ENCODE measurements around the gene PPEF1. TPM values are rescaled to one million over a fixed set of nuclear protein-coding genes. Genes with fewer than 3 reads are reported as not detected.

Gene PPEF1
- total and polyA plus RNA-seq, 4 donors = 0.09 TPM; not detected in 3

DNA sequence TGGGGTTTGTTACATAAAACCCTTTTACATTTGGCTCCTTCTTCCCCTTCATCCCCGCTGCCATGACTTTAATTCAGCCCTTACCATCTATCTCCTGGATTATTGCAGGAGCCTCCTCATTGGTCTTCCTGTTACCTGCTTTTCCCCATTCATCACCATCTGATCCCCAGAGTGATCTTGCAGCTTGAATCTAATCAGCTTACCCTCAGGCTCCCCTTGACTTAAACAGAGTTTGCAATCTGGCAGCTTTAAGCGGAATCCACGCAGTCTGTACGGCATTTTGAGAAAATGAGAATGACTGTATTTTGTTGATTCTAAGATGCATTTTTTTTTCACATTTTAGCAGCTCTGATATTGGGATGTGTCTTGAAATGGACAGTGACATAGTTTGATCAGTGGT, 14.9 kb upstream of the PPEF1 start:
- no peaks in the 10 kb centered on the region for H3K4me1 ChIP-seq (ENCODE audit: control insufficient read depth in 4 of 4, insufficient read depth in 4 of 4, low read length in 3 of 4)
- H3K36me3 ChIP-seq (ENCODE audit: control insufficient read depth in 4 of 4, insufficient read depth in 3 of 4, low read depth in 1 of 4, low read length in 3 of 4) = no peaks in the 10 kb centered on the region
- H3K27ac ChIP-seq (ENCODE audit: low read depth in 1 of 2, low read length in 2 of 2) = no peak overlapping the region
- H3K4me3 ChIP-seq (ENCODE audit: low read depth in 1 of 3, low read length in 3 of 3) = no peak overlapping the region
- 92% methylated on average over 4 of the region's 4 CpGs for WGBS
- H3K9me3 ChIP-seq (ENCODE audit: control insufficient read depth in 4 of 4, low read length in 3 of 4) = no peaks in the 10 kb centered on the region
- no peak for DNase-seq (ENCODE audit: low spot score)
- no peak overlapping the region for H3K9ac ChIP-seq (ENCODE audit: low read depth in 1 of 2, low read length in 2 of 2)
- TF ChIP-seq RXRA (IDR thresholded peaks at IDR 0.05) (no peak), JUND (IDR thresholded peaks at IDR 0.05) (no peak), FOXA2 (IDR thresholded peaks at IDR 0.05) (no peak), HNF4G (IDR thresholded peaks at IDR 0.05) (no peak), ZBTB33 (IDR thresholded peaks at IDR 0.05) (no peak), FOXA1 (IDR thresholded peaks at IDR 0.05) (no peak), TAF1 (conservative IDR thresholded peaks at IDR 0.05) (no peak), YY1 (IDR thresholded peaks at IDR 0.05) (no peak), HNF4A (conservative IDR thresholded peaks at IDR 0.05) (no peak), RAD21 (IDR thresholded peaks at IDR 0.05) (no peak), NR2F2 (IDR thresholded peaks at IDR 0.05) (no peak), GABPA (IDR thresholded peaks at IDR 0.05 in 1 of 2, conservative IDR thresholded peaks at IDR 0.05 in 1 of 2) (no peak)
- TF ChIP-seq, protein P1, sequence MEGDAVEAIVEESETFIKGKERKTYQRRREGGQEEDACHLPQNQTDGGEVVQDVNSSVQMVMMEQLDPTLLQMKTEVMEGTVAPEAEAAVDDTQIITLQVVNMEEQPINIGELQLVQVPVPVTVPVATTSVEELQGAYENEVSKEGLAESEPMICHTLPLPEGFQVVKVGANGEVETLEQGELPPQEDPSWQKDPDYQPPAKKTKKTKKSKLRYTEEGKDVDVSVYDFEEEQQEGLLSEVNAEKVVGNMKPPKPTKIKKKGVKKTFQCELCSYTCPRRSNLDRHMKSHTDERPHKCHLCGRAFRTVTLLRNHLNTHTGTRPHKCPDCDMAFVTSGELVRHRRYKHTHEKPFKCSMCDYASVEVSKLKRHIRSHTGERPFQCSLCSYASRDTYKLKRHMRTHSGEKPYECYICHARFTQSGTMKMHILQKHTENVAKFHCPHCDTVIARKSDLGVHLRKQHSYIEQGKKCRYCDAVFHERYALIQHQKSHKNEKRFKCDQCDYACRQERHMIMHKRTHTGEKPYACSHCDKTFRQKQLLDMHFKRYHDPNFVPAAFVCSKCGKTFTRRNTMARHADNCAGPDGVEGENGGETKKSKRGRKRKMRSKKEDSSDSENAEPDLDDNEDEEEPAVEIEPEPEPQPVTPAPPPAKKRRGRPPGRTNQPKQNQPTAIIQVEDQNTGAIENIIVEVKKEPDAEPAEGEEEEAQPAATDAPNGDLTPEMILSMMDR (IDR thresholded peaks at IDR 0.05; ENCODE audit: low read depth, low read length, missing input control) = no peak
- TF ChIP-seq, protein P2, sequence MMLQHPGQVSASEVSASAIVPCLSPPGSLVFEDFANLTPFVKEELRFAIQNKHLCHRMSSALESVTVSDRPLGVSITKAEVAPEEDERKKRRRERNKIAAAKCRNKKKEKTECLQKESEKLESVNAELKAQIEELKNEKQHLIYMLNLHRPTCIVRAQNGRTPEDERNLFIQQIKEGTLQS (IDR thresholded peaks at IDR 0.05) = no peak
- TF ChIP-seq, protein P3, sequence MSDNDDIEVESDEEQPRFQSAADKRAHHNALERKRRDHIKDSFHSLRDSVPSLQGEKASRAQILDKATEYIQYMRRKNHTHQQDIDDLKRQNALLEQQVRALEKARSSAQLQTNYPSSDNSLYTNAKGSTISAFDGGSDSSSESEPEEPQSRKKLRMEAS (IDR thresholded peaks at IDR 0.05) = no peak
- H3K27me3 ChIP-seq (ENCODE audit: control insufficient read depth in 4 of 4, insufficient read depth in 4 of 4, low read length in 3 of 4) = no peaks in the 10 kb centered on the region

GRCh38 chrX:18696653-18697052, 10.8 kb upstream of the PPEF1 start:
- no peaks in the 10 kb centered on the region for H3K9me3 ChIP-seq (ENCODE audit: control insufficient read depth in 4 of 4, low read length in 3 of 4)
- H3K4me1 ChIP-seq (ENCODE audit: control insufficient read depth in 4 of 4, insufficient read depth in 4 of 4, low read length in 3 of 4) = peaks cover 0 to 5% (median 1%) of the 10 kb centered on the region in 4 donors
- H3K27ac ChIP-seq (ENCODE audit: low read depth in 1 of 2, low read length in 2 of 2) = no peak overlapping the region
- no peaks in the 10 kb centered on the region for H3K36me3 ChIP-seq (ENCODE audit: control insufficient read depth in 4 of 4, insufficient read depth in 3 of 4, low read depth in 1 of 4, low read length in 3 of 4)
- 100% methylated on average over 3 of the region's 3 CpGs for WGBS
- no peak for DNase-seq (ENCODE audit: low spot score)
- H3K9ac ChIP-seq (ENCODE audit: low read depth in 1 of 2, low read length in 2 of 2) = no peak overlapping the region
- TF ChIP-seq, protein P2 (IDR thresholded peaks at IDR 0.05) = no peak
- TF ChIP-seq ZBTB33 (IDR thresholded peaks at IDR 0.05) = no peak
- no peak for TF ChIP-seq NR2F2 (IDR thresholded peaks at IDR 0.05)
- no peak for TF ChIP-seq REST (IDR thresholded peaks at IDR 0.05)
- no peak for TF ChIP-seq YY1 (IDR thresholded peaks at IDR 0.05)
- TF ChIP-seq JUND (IDR thresholded peaks at IDR 0.05) = no peak
- TF ChIP-seq HNF4A (conservative IDR thresholded peaks at IDR 0.05) = no peak
- no peak for TF ChIP-seq RAD21 (IDR thresholded peaks at IDR 0.05)
- TF ChIP-seq FOXA1 (IDR thresholded peaks at IDR 0.05) = no peak
- no peak for TF ChIP-seq FOXA2 (IDR thresholded peaks at IDR 0.05)
- TF ChIP-seq, protein P1 (IDR thresholded peaks at IDR 0.05; ENCODE audit: low read depth, low read length, missing input control) = no peak
- no peaks in the 10 kb centered on the region for H3K27me3 ChIP-seq (ENCODE audit: control insufficient read depth in 4 of 4, insufficient read depth in 4 of 4, low read length in 3 of 4)
- H3K4me3 ChIP-seq (ENCODE audit: low read depth in 1 of 3, low read length in 3 of 3) = no peak overlapping the region
